ENCODE results near the gene SAT2.
A peak's percentile ranks its signal among the peaks of the same experiment; 100 is the strongest.

The SAT2 gene

GRCh38 chr17:7589891-7590691 lies 37.5 kb downstream of the SAT2 start, which contains the start of gene SOX15:
SOX15 (minus strand) TSS chr17:7590094; CDS start chr17:7589676, 418 bp downstream.
- Histone ChIP-seq H4K8ac (ENCODE audit: low read depth, low read length) (no peak within 1 kb of the TSS), H3K27ac (replicated peaks; ENCODE audit: low read length) (peak within 1 kb of the TSS; percentile 95), H3K9ac (ENCODE audit: low read depth, low read length, poor library complexity) (peak within 1 kb of the TSS; percentile 86), H3K4ac (ENCODE audit: low read length) (peak within 1 kb of the TSS; percentile 30), H2BK120ac (ENCODE audit: low read depth, low read length) (peak within 1 kb of the TSS; percentile 63), H3K18ac (ENCODE audit: low read length) (peak within 1 kb of the TSS; percentile 94), H2AK5ac (ENCODE audit: low read depth, low read length) (peak within 1 kb of the TSS; percentile 99), H3K27me3 (ENCODE audit: control insufficient read depth in 3 of 3, insufficient read depth in 3 of 3, low read depth in 1 of 3, low read length in 3 of 3) (no peaks in the 10 kb centered on the region), H2BK5ac (ENCODE audit: low read length) (peak within 1 kb of the TSS; percentile 50), H3K4me3 (ENCODE audit: low read length in 2 of 2) (peak within 1 kb of the TSS in 1 of 2 donors; percentile 37), H3K14ac (ENCODE audit: low read length) (no peak within 1 kb of the TSS), H3K9me3 (replicated peaks in 1 of 2; ENCODE audit: control insufficient read depth in 2 of 2, insufficient read depth in 1 of 2, low read depth in 1 of 2, low read length in 2 of 2) (no peaks in the 10 kb centered on the region), H3K4me2 (ENCODE audit: insufficient read depth, low read length, poor library complexity, severe bottlenecking) (peak within 1 kb of the TSS; percentile 59), H2AFZ (ENCODE audit: low read length) (no peak within 1 kb of the TSS), H3K4me1 (ENCODE audit: control insufficient read depth in 2 of 2, insufficient read depth in 1 of 2, low read depth in 1 of 2, low read length in 2 of 2) (peaks cover 11 to 35% of the 10 kb centered on the region in 2 donors), H2BK15ac (ENCODE audit: low read length) (peak within 1 kb of the TSS; percentile 90), H2BK12ac (ENCODE audit: low read length) (peak within 1 kb of the TSS; percentile 24), H3K79me1 (ENCODE audit: low read depth, low read length) (peaks cover 3% of the 10 kb centered on the region), H3K36me3 (replicated peaks in 1 of 2; ENCODE audit: control insufficient read depth in 2 of 2, insufficient read depth in 2 of 2, low read length in 2 of 2) (peaks cover 54 to 94% of the 10 kb centered on the region in 2 donors), H4K91ac (ENCODE audit: low read depth, low read length, poor library complexity) (peak within 1 kb of the TSS; percentile 73), H3K23ac (ENCODE audit: low read depth, low read length, poor library complexity) (peak within 1 kb of the TSS; percentile 75)
- no CpG with 5 or more reads among the region's 24 CpGs for WGBS, 2 donors (ENCODE audit: extremely low coverage in 2 of 2, insufficient read length in 2 of 2, insufficient replicate concordance in 1 of 2)
- DNase-seq (ENCODE audit: low spot score), result no peak

DNA sequence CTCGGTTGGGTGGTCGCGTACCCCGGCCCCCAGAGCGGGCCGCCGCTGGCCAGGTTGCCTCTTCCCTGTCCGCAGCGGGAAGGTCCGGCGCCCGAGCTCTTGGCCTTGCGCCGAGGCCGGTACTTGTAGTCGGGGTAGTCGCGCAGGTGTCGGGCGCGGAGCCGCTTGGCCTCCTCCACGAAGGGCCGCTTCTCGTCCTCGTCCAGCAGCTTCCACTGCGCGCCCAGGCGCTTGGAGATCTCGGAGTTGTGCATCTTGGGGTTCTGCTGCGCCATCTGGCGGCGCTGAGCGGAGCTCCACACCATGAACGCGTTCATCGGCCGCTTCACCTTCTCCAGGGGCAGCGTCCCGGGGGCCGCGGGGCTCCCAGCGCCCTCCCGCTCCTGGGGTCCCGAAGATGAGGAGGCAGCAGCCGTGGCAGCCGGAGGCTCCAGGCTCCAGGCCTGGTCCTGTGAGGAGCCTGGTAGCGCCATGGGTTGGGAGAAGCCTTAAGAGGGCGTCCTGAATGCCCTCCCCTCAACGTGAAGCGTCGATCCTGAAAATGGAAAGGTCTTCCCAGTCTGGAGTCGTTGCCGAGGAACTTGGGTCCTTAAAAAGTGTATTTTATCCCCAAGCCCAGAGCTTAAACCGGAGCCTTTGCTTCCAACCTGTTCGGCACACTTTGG lies 38.3 kb downstream of the SAT2 start:
- H2BK15ac ChIP-seq (ENCODE audit: low read length), result peak overlapping the region; percentile 90
- H3K23ac ChIP-seq (ENCODE audit: low read depth, low read length, poor library complexity), result peak overlapping the region; percentile 75
- peak overlapping the region in 1 of 2 donors; percentile 37 for H3K4me3 ChIP-seq (ENCODE audit: low read length in 2 of 2)
- H3K14ac ChIP-seq (ENCODE audit: low read length), result no peak overlapping the region
- peak overlapping the region; percentile 30 for H3K4ac ChIP-seq (ENCODE audit: low read length)
- peak overlapping the region; percentile 99 for H2AK5ac ChIP-seq (ENCODE audit: low read depth, low read length)
- H3K18ac ChIP-seq (ENCODE audit: low read length), result peak overlapping the region; percentile 94
- WGBS, 2 donors (ENCODE audit: extremely low coverage in 2 of 2, insufficient read length in 2 of 2, insufficient replicate concordance in 1 of 2), result no CpG with 5 or more reads among the region's 56 CpGs
- H3K9me3 ChIP-seq (replicated peaks in 1 of 2; ENCODE audit: control insufficient read depth in 2 of 2, insufficient read depth in 1 of 2, low read depth in 1 of 2, low read length in 2 of 2), result no peaks in the 10 kb centered on the region
- peak overlapping the region; percentile 59 for H3K4me2 ChIP-seq (ENCODE audit: insufficient read depth, low read length, poor library complexity, severe bottlenecking)
- H3K79me1 ChIP-seq (ENCODE audit: low read depth, low read length), result peaks cover 3% of the 10 kb centered on the region
- H3K27me3 ChIP-seq (ENCODE audit: control insufficient read depth in 3 of 3, insufficient read depth in 3 of 3, low read depth in 1 of 3, low read length in 3 of 3), result no peaks in the 10 kb centered on the region
- peaks cover 49 to 87% of the 10 kb centered on the region in 2 donors for H3K36me3 ChIP-seq (replicated peaks in 1 of 2; ENCODE audit: control insufficient read depth in 2 of 2, insufficient read depth in 2 of 2, low read length in 2 of 2)
- H3K4me1 ChIP-seq (ENCODE audit: control insufficient read depth in 2 of 2, insufficient read depth in 1 of 2, low read depth in 1 of 2, low read length in 2 of 2), result peaks cover 13 to 37% of the 10 kb centered on the region in 2 donors
- no peak overlapping the region for H2AFZ ChIP-seq (ENCODE audit: low read length)
- H2BK120ac ChIP-seq (ENCODE audit: low read depth, low read length), result peak overlapping the region; percentile 63
- DNase-seq (ENCODE audit: low spot score), result peak; percentile 87
- H2BK5ac ChIP-seq (ENCODE audit: low read length), result peak overlapping the region; percentile 50
- H3K27ac ChIP-seq (replicated peaks; ENCODE audit: low read length), result peak overlapping the region; percentile 95
- no peak overlapping the region for H4K8ac ChIP-seq (ENCODE audit: low read depth, low read length)
- H2BK12ac ChIP-seq (ENCODE audit: low read length), result peak overlapping the region; percentile 24
- peak overlapping the region; percentile 86 for H3K9ac ChIP-seq (ENCODE audit: low read depth, low read length, poor library complexity)
- peak overlapping the region; percentile 73 for H4K91ac ChIP-seq (ENCODE audit: low read depth, low read length, poor library complexity)

DNA sequence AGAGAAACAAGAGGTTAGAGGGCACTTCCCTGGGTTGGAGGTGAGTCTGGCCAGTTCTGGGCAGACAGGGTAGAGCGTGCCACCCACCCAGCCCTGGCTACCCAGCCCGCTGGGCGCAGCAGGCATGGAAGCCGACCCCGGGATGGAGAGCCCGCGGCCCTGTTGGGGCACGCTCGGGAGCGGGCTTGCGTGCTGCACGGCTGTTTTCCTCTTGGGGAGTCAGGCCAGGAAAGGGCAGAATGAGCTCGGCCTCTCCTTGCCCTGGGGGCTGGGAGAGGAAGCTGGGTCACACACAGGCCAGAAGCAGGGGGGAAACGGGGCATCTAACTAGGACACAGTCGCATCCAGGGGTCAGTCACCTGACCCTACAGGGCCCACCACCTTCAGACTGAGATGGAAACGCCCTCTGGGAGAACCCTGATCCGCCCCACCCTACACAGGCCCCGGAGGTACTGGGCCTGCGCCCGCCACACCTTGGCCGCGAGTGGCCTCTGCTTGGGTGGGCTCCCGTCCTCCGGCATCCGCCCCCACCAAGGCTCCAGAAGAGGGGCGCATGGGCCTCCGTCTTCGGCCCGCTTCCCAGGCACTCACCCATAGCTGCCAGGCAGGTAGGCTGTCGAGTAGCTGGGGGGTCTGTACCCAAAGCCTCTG lies 38.9 kb downstream of the SAT2 start:
- peak overlapping the region in 1 of 2 donors; percentile 39 for H3K4me3 ChIP-seq (ENCODE audit: low read length in 2 of 2)
- no peaks in the 10 kb centered on the region for H3K9me3 ChIP-seq (replicated peaks in 1 of 2; ENCODE audit: control insufficient read depth in 2 of 2, insufficient read depth in 1 of 2, low read depth in 1 of 2, low read length in 2 of 2)
- H2AK5ac ChIP-seq (ENCODE audit: low read depth, low read length), result peak overlapping the region; percentile 79
- H3K79me1 ChIP-seq (ENCODE audit: low read depth, low read length), result peaks cover 3% of the 10 kb centered on the region
- H2BK12ac ChIP-seq (ENCODE audit: low read length), result no peak overlapping the region
- H2BK120ac ChIP-seq (ENCODE audit: low read depth, low read length), result peak overlapping the region; percentile 63
- H4K91ac ChIP-seq (ENCODE audit: low read depth, low read length, poor library complexity), result peak overlapping the region; percentile 30
- peak overlapping the region; percentile 75 for H3K23ac ChIP-seq (ENCODE audit: low read depth, low read length, poor library complexity)
- peak overlapping the region; percentile 50 for H2BK5ac ChIP-seq (ENCODE audit: low read length)
- DNase-seq (ENCODE audit: low spot score), result no peak
- H3K4me1 ChIP-seq (ENCODE audit: control insufficient read depth in 2 of 2, insufficient read depth in 1 of 2, low read depth in 1 of 2, low read length in 2 of 2), result peaks cover 14 to 39% of the 10 kb centered on the region in 2 donors
- H3K4ac ChIP-seq (ENCODE audit: low read length), result peak overlapping the region; percentile 30
- peak overlapping the region; percentile 81 for H2BK15ac ChIP-seq (ENCODE audit: low read length)
- H3K4me2 ChIP-seq (ENCODE audit: insufficient read depth, low read length, poor library complexity, severe bottlenecking), result peak overlapping the region; percentile 47
- no peak overlapping the region for H3K14ac ChIP-seq (ENCODE audit: low read length)
- peaks cover 44 to 80% of the 10 kb centered on the region in 2 donors for H3K36me3 ChIP-seq (replicated peaks in 1 of 2; ENCODE audit: control insufficient read depth in 2 of 2, insufficient read depth in 2 of 2, low read length in 2 of 2)
- H4K8ac ChIP-seq (ENCODE audit: low read depth, low read length), result no peak overlapping the region
- H3K9ac ChIP-seq (ENCODE audit: low read depth, low read length, poor library complexity), result peak overlapping the region; percentile 86
- no CpG with 5 or more reads among the region's 30 CpGs for WGBS, 2 donors (ENCODE audit: extremely low coverage in 2 of 2, insufficient read length in 2 of 2, insufficient replicate concordance in 1 of 2)
- H3K18ac ChIP-seq (ENCODE audit: low read length), result peak overlapping the region; percentile 94
- peak overlapping the region; percentile 34 for H3K27ac ChIP-seq (replicated peaks; ENCODE audit: low read length)
- H3K27me3 ChIP-seq (ENCODE audit: control insufficient read depth in 3 of 3, insufficient read depth in 3 of 3, low read depth in 1 of 3, low read length in 3 of 3), result no peaks in the 10 kb centered on the region
- H2AFZ ChIP-seq (ENCODE audit: low read length), result no peak overlapping the region

Data from neuronal stem cell (in vitro differentiated cells).